CD4-positive, alpha-beta T cell (primary cell): Measurements from ENCODE around the gene TRIM43B. TPM values are rescaled to one million over a fixed set of nuclear protein-coding genes. Genes with fewer than 3 reads are reported as not detected.
"Not testable (repeated sequence)": the region's sequence is repeated elsewhere in the genome, so short reads cannot be mapped to it uniquely, and the experiment has no call there.

Source experiments
- ATAC-seq: fragments of 200-7000 bp; cut with Tn5 transposase; one replicate; pipeline ENCODE4 v1.10.0; 2022; ENCODE audit warnings: mild to moderate bottlenecking; ENCODE audit not compliant: poor library complexity
- CTCF ChIA-PET: fragments of 350-600 bp; sonication (Branson Sonifier 250); formaldehyde crosslinking; loops from one replicate; lab custom pipeline; 2021; ENCODE audit warnings: antibody characterized with exemption, inconsistent platforms; lab: Charles Lee
- POLR2A ChIA-PET: fragments of 350-600 bp; sonication (Branson Sonifier 250); formaldehyde crosslinking; loops from one replicate; lab custom pipeline; 2021; ENCODE audit warnings: antibody characterized with exemption, inconsistent platforms; lab: Charles Lee
- DNase-seq, 14 experiments: peaks; one replicate each; pipeline ENCODE4 v3.0.0-alpha.2; 2013 to 2020; ENCODE audit warnings: mixed read lengths in 2 of 14
- H3K27ac ChIP-seq, 2 donors: one replicate each; pipeline versions ENCODE4 v1.5.1 to v1.7.0; 2013; ENCODE audit warnings: low read length in 2 of 2, low read depth in 1 of 2, mild to moderate bottlenecking in 1 of 2
- H3K27me3 ChIP-seq, 2 experiments: 1 replicate in 1 of 2; 2 replicates in 1 of 2; pipeline versions ENCODE4 v1.6.1 to v1.7.0; 2013; ENCODE audit warnings: low read length in 2 of 2, control low read depth in 1 of 2, mild to moderate bottlenecking in 1 of 2, moderate library complexity in 1 of 2; ENCODE audit not compliant: insufficient read depth in 2 of 2, control insufficient read depth in 1 of 2
- H3K36me3 ChIP-seq: one replicate; pipeline ENCODE4 v1.6.1; 2013; ENCODE audit warnings: low read length, control low read depth; ENCODE audit not compliant: insufficient read depth
- H3K4me1 ChIP-seq: one replicate; pipeline ENCODE4 v1.6.1; 2013; ENCODE audit warnings: low read length, control low read depth; ENCODE audit not compliant: insufficient read depth
- H3K4me3 ChIP-seq: one replicate; pipeline ENCODE4 v1.5.1; 2013; ENCODE audit warnings: mild to moderate bottlenecking, low read length, moderate library complexity
- H3K9me3 ChIP-seq, 2 experiments: 1 replicate in 1 of 2; 2 replicates in 1 of 2; pipeline versions ENCODE4 v1.6.1 to v1.7.0; 2013; ENCODE audit warnings: low read length in 2 of 2, mild to moderate bottlenecking in 2 of 2, control low read depth in 1 of 2, moderate library complexity in 1 of 2; ENCODE audit not compliant: control insufficient read depth in 1 of 2, insufficient read depth in 1 of 2
- H3K27ac Mint-ChIP-seq: one replicate; pipeline ENCODE4 v1.8.0; 2020; ENCODE audit warnings: mixed read lengths
- H3K27me3 Mint-ChIP-seq: one replicate; pipeline ENCODE4 v1.8.0; 2021; ENCODE audit warnings: mixed read lengths
- H3K36me3 Mint-ChIP-seq: one replicate; pipeline ENCODE4 v1.8.0; 2021; ENCODE audit warnings: low read depth, mixed read lengths
- H3K4me1 Mint-ChIP-seq: one replicate; pipeline ENCODE4 v1.8.0; 2021; ENCODE audit warnings: low read depth, mixed read lengths
- H3K4me3 Mint-ChIP-seq: one replicate; pipeline ENCODE4 v1.8.0; 2020; ENCODE audit warnings: mild to moderate bottlenecking, mixed read lengths
- H3K9me3 Mint-ChIP-seq: one replicate; pipeline ENCODE4 v1.8.0; 2020; ENCODE audit warnings: mixed read lengths
- intact Hi-C, 2 experiments: fragments of 100-400 bp; cut with DNase I in 1 of 2; cut with micrococcal nuclease in 1 of 2; formaldehyde crosslinking; loops; one replicate each; pipeline versions ENCODE4 v1.15.1 to v1.9.0; 2023 to 2025; cut with DNase I, micrococcal nuclease
- polyA plus RNA-seq, 2 donors: library from polyadenylated mRNA; unstranded; fragments of 120-200 nt; gene quantifications; one replicate each; pipeline ENCODE4 v1.2.1, GENCODE V29; 2013
- total RNA-seq, 174 experiments: library from RNA in 2 of 174; stranded (reverse) in 2 of 174; gene quantifications; one replicate each; pipeline ENCODE4 v1.2.3 and lab custom pipeline; 2021 to 2026
- TF ChIP-seq, protein P1 (sequence below): fragments of 200-600 bp; IDR thresholded peaks from one replicate; pipeline ENCODE4 v1.8.0; 2022; ENCODE audit warnings: antibody characterized with exemption, mild to moderate bottlenecking

Gene TRIM43B
- total RNA-seq (not detected), total RNA-seq (lab: John Stamatoyannopoulos, UW) (0 reads per million in 172 experiments)
- polyA plus RNA-seq (2013, experiment 1 of 2): not detected
- polyA plus RNA-seq (2013, experiment 2 of 2): not detected

GRCh38 chr2:95484654-95485053 lies at the start of gene TRIM43B:
Gene TRIM43B (minus strand): TSS chr2:95484754. CDS start chr2:95482714, 2,040 bp downstream.
- H3K27ac ChIP-seq, H3K4me1 Mint-ChIP-seq, H3K9me3 ChIP-seq, H3K9me3 Mint-ChIP-seq, H3K27me3 ChIP-seq, H3K4me1 ChIP-seq, H3K36me3 Mint-ChIP-seq, H3K27ac Mint-ChIP-seq, POLR2A ChIA-PET, H3K4me3 Mint-ChIP-seq, H3K27me3 Mint-ChIP-seq, H3K4me3 ChIP-seq, intact Hi-C loops, H3K36me3 ChIP-seq, DNase-seq, ATAC-seq: not testable (repeated sequence)
- CTCF ChIA-PET: interaction anchor here (0.7 kb wide), 1 partner anchor 85 kb away, joined by 3 read pairs; no protein-coding TSS in a partner anchor

DNA sequence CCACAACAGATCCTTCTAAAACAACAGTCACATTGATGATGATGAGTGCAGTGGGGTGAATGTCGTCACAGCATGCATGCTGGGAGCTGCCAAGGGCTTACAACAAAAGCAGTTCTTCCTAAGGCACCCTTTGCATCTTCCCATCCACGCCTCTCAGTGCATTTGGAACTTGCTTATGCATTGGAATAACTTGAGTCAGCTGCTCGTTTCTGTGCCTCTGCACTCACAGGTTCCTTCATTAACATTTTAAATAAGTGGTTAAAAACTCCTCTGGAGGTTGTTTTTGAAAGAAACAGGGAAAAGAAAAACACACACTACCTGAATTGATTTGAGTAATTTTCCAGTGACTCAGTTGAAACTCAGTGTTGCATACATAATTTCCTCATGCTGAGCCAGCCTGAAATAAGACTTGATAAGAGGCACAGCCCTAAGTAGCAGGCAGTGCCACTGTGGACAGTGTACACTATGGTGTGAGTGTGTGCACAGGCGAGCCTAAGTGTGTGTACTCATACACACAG lies 46.8 kb upstream of the TRIM43B start:
- Mint-ChIP-seq H3K9me3 (peaks cover 8% of the 10 kb centered on the region), H3K4me1 (peaks cover 5% of the 10 kb centered on the region), H3K4me3 (no peak overlapping the region), H3K27me3 (no peaks in the 10 kb centered on the region), H3K27ac (no peak overlapping the region), H3K36me3 (peaks cover 37% of the 10 kb centered on the region)
- Histone ChIP-seq H3K36me3 (no peaks in the 10 kb centered on the region), H3K9me3 (peaks cover 8 to 26% of the 10 kb centered on the region in 2 experiments), H3K4me1 (peaks cover 10% of the 10 kb centered on the region), H3K27me3 (no peaks in the 10 kb centered on the region), H3K4me3 (no peak overlapping the region), H3K27ac (no peak overlapping the region)
- CTCF ChIA-PET: no interaction called here
- no peak for DNase-seq
- TF ChIP-seq, protein P1, sequence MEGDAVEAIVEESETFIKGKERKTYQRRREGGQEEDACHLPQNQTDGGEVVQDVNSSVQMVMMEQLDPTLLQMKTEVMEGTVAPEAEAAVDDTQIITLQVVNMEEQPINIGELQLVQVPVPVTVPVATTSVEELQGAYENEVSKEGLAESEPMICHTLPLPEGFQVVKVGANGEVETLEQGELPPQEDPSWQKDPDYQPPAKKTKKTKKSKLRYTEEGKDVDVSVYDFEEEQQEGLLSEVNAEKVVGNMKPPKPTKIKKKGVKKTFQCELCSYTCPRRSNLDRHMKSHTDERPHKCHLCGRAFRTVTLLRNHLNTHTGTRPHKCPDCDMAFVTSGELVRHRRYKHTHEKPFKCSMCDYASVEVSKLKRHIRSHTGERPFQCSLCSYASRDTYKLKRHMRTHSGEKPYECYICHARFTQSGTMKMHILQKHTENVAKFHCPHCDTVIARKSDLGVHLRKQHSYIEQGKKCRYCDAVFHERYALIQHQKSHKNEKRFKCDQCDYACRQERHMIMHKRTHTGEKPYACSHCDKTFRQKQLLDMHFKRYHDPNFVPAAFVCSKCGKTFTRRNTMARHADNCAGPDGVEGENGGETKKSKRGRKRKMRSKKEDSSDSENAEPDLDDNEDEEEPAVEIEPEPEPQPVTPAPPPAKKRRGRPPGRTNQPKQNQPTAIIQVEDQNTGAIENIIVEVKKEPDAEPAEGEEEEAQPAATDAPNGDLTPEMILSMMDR: no peak
- intact Hi-C loops: no loop called here
- POLR2A ChIA-PET: no interaction called here
- ATAC-seq: no peak

DNA sequence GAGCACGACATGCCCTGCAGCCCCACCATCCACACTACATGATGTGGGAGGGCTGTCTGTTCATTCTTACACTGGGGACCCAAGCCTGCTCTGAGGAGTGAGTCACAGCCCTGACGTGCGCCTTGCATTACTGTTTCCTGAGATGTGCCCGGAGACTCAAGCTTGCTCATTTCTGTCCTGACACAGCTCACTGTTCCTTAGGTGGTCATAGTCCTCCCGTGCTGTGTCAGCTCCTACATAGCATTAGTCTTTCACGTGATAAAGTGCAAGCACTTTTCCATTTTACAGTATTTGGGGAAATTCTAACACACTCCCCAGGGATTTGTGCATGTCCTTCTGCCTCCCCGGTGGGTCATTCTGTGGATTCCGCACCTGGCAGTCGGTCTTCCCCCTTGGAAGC lies 46.2 kb upstream of the TRIM43B start:
- no peak for ATAC-seq
- ChIA-PET CTCF (no interaction called here), POLR2A (no interaction called here)
- DNase-seq: no peak
- no peaks in the 10 kb centered on the region for H3K36me3 ChIP-seq
- intact Hi-C loops: no loop called here
- no peak overlapping the region for H3K4me3 Mint-ChIP-seq
- no peaks in the 10 kb centered on the region for H3K27me3 Mint-ChIP-seq
- no peak overlapping the region for H3K27ac Mint-ChIP-seq
- peaks cover 8% of the 10 kb centered on the region for H3K9me3 Mint-ChIP-seq
- TF ChIP-seq, protein P1: no peak
- peaks cover 42% of the 10 kb centered on the region for H3K36me3 Mint-ChIP-seq
- no peak overlapping the region for H3K27ac ChIP-seq
- no peak overlapping the region for H3K4me3 ChIP-seq
- H3K4me1 ChIP-seq: peaks cover 16% of the 10 kb centered on the region
- peaks cover 9% of the 10 kb centered on the region for H3K4me1 Mint-ChIP-seq
- H3K9me3 ChIP-seq: peaks cover 8 to 31% of the 10 kb centered on the region in 2 experiments
- no peaks in the 10 kb centered on the region for H3K27me3 ChIP-seq
